Astrocyte of the spinal cord (primary cell): Measurements from ENCODE around the gene UBR3.

ENCODE experiments used
- DNase-seq: peaks from one replicate; pipeline ENCODE4 v3.0.0; 2011; ENCODE audit warnings: low read depth, low spot score
- H3K4me3 ChIP-seq: 2 replicates; pipeline ENCODE4 v1.5.1; 2011; ENCODE audit warnings: low read depth, mild to moderate bottlenecking, low read length, moderate library complexity
- in situ Hi-C: cut with HindIII; loops from 2 replicates; pipeline ENCODE4 v1.10.0; 2017; ENCODE audit warnings: low sequenced_read_pairs
- TF ChIP-seq, protein P1 (sequence below): IDR thresholded peaks from 2 replicates; pipeline ENCODE4 v1.5.1; 2012; ENCODE audit warnings: low read depth, mild to moderate bottlenecking, low read length, inconsistent platforms

UBR3 gene

DNA sequence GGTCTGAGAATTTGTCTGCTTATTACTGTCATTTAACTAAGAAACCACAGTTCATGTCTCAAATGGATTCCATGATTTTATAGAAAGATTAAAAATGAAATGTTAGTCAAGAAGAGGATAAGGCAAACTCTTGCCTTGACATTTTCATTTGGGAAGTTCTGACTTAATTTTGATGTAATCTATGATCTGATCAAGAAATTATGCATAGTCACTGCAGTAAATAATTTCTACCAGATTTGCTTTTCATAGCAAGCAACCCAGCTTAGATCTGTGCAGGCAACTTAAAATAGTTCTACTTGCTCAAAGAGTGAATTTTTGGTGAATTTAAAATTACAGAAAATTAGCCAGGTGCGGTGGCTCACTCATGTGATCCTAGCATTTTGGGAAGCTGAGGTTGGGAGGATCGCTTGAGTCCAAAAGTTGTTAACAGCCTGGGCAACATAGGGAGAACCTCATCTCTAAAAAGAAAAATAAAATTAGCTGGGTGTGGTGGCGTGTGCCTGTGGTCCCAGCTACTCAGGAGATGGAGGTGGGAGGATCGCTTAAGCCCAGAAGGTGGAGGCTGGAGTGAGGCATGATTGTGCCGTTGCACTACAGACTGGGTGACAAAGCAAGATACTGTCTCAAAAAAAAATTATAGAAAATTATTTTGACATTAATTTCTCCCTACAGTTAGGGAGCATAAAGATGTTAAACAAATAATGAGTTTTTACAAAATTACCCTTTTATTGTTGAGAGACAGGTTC is 192.0 kb downstream of the UBR3 start:
- no peak for DNase-seq
- no peak overlapping the region for H3K4me3 ChIP-seq
- in situ Hi-C loops = no loop called here
- TF ChIP-seq, protein P1, sequence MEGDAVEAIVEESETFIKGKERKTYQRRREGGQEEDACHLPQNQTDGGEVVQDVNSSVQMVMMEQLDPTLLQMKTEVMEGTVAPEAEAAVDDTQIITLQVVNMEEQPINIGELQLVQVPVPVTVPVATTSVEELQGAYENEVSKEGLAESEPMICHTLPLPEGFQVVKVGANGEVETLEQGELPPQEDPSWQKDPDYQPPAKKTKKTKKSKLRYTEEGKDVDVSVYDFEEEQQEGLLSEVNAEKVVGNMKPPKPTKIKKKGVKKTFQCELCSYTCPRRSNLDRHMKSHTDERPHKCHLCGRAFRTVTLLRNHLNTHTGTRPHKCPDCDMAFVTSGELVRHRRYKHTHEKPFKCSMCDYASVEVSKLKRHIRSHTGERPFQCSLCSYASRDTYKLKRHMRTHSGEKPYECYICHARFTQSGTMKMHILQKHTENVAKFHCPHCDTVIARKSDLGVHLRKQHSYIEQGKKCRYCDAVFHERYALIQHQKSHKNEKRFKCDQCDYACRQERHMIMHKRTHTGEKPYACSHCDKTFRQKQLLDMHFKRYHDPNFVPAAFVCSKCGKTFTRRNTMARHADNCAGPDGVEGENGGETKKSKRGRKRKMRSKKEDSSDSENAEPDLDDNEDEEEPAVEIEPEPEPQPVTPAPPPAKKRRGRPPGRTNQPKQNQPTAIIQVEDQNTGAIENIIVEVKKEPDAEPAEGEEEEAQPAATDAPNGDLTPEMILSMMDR = no peak

DNA sequence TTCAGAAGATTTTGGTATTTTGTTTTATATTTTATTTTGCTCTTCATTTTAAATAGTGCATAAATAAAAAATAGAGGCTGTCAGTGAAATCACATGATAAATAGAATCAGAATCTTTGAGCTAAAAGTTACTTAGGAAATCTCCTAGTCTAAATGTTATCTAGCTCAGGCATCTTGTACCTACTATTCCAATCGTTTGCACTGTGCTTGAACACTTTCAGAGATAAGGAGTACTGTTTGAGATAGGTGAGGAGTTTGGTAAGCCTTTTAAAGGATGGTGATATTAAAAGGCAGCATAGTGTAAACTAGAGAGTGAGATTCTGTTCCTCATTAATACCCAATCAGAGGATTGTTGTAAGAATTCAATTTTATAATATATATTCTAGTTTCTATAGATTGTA is 193.5 kb downstream of the UBR3 start:
- TF ChIP-seq, protein P1 = no peak
- in situ Hi-C loops = no loop called here
- DNase-seq = no peak
- no peak overlapping the region for H3K4me3 ChIP-seq

DNA sequence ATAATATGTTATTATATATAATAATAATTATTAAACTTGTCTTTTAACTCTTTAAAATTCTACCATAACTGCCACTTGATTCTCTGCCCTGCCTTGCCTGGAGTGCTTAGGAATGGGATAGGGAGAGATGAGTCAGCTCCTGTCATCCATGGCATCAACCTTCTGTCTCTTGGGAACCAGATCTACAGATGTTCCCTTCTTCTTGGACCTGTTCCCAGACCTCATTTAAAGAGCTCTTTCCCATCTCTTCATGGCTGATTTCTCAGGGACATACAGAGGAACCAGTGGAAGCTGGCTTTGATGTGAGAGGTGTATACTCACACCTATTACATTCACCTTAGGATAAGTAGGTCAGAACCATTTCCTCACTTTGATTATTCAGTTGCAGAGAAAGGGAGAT is 195.4 kb downstream of the UBR3 start:
- TF ChIP-seq, protein P1 = no peak
- in situ Hi-C loops = no loop called here
- H3K4me3 ChIP-seq = no peak overlapping the region
- peak; percentile 67 for DNase-seq

DNA sequence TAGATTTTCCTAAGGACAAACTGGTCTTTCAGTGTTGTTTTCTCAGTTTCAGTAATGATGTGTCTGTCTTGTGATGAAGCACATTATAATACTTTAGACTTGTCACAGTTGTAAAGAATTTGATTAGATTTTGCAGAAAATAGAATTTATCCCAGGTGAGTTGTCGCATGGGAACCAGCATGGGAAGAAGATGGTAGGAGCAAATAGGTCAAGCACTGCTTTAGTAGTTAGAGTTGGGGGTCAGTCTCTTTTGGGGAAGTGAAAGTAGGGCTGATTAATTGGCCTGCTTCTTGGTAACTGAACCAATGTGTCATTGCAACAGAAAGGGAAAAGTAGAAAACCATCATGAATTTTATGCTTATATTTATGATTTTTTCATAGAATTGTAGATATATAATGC is 197.5 kb downstream of the UBR3 start:
- TF ChIP-seq, protein P1 = no peak
- no peak overlapping the region for H3K4me3 ChIP-seq
- no peak for DNase-seq
- in situ Hi-C loops = no loop called here

DNA sequence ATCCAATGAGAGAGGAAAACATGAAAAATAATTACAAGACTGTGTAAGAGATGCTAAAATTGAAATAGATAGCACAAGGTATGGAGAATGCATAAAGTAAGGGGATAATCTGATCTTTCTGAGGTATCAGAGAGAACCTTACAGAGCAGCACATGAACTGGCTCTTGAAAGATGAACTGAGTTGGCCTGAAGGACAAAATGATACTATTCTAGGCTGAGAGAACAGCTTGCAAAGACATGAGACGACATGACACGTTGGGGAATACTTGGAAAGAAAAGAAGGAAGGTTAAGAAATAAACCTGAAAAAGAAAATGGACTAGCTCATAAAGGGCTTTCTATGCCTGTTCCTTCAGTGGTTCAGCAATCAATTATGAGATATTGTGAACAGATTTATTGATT is 198.0 kb downstream of the UBR3 start:
- H3K4me3 ChIP-seq = no peak overlapping the region
- in situ Hi-C loops = no loop called here
- TF ChIP-seq, protein P1 = no peak
- no peak for DNase-seq

DNA sequence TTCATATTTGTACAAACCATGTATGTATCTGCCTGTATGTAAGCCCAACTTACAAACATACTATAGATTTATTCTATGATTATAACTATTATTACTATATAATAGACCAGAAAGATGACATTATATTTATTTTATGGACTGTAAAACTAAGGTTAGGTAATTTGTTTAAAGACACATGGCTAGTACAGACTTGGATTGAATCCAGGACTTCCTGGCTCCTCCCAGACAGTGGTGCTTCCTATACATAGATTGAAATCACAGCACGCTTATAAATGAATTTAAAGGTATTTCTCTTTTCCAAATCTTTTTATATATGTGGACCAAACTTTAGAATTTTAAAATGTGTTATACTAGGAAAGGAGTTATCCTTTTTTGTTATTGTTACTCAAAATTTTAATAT is 199.1 kb downstream of the UBR3 start:
- in situ Hi-C loops = no loop called here

More for the DNA sequence above, 199.1 kb downstream of the UBR3 start:
- H3K4me3 ChIP-seq = no peak overlapping the region
- no peak for DNase-seq
- TF ChIP-seq, protein P1 = no peak
